ENCODE measurements around the gene PDE4B.
"Not testable (repeated sequence)": the region's sequence is repeated elsewhere in the genome, so short reads cannot be mapped to it uniquely, and the experiment has no call there.

DNA sequence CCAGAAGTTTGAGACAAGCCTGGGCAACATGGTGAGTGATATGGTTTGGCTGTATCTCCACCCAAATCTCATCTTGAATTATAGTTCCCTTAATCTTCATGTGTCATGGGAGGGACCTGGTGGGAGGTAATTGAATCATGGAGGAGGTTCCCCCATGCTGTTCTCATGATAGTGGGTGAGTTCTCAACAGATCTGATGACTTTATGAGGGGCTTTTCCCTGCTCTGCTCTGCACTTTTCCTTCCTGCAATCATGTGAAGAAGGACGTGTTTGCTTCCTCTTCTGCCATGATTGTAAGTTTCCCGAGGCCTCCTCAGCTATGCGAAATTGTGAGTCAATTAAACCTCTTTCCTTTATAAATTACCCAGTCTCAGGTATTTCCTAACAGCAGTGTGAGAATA is 213.8 kb downstream of the PDE4B start:
- TF ChIP-seq, protein P1, sequence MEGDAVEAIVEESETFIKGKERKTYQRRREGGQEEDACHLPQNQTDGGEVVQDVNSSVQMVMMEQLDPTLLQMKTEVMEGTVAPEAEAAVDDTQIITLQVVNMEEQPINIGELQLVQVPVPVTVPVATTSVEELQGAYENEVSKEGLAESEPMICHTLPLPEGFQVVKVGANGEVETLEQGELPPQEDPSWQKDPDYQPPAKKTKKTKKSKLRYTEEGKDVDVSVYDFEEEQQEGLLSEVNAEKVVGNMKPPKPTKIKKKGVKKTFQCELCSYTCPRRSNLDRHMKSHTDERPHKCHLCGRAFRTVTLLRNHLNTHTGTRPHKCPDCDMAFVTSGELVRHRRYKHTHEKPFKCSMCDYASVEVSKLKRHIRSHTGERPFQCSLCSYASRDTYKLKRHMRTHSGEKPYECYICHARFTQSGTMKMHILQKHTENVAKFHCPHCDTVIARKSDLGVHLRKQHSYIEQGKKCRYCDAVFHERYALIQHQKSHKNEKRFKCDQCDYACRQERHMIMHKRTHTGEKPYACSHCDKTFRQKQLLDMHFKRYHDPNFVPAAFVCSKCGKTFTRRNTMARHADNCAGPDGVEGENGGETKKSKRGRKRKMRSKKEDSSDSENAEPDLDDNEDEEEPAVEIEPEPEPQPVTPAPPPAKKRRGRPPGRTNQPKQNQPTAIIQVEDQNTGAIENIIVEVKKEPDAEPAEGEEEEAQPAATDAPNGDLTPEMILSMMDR (IDR thresholded peaks at IDR 0.05) = not testable (repeated sequence)
- not testable (repeated sequence) for TF ChIP-seq POLR2A (IDR thresholded peaks at IDR 0.05)

Measured in body of pancreas (tissue), 4 donors.